GM23338 (cell line): Measurements from ENCODE around the gene ASXL2. TPM values are rescaled to one million over a fixed set of nuclear protein-coding genes. Genes with fewer than 3 reads are reported as not detected.

Experiments used
- ATAC-seq: fragments of 200-7000 bp; cut with Tn5 transposase; 3 replicates; pipeline ENCODE4 v1.9.1; 2020
- DNase-seq: peaks from one replicate; pipeline ENCODE4 v3.0.0-alpha.2; 2015; ENCODE audit warnings: low spot score
- H2AFZ ChIP-seq: fragments of 200-600 bp; sonication (generic); 2 replicates; pipeline ENCODE4 v1.8.0; 2016; ENCODE audit warnings: antibody characterized with exemption, mild to moderate bottlenecking, moderate library complexity
- H3F3A ChIP-seq: fragments of 200-600 bp; sonication (generic); replicated peaks from 2 replicates; pipeline ENCODE4 v1.8.0; 2017; ENCODE audit warnings: antibody characterized with exemption, mixed run types, low read depth
- H3K27ac ChIP-seq: fragments of 200-600 bp; sonication (generic); 2 replicates; pipeline ENCODE4 v1.6.1; 2016; ENCODE audit warnings: low read depth
- H3K27me3 ChIP-seq: fragments of 200-600 bp; sonication (generic); 2 replicates; pipeline ENCODE4 v1.8.0; 2016; ENCODE audit warnings: mild to moderate bottlenecking, mixed run types, moderate library complexity; ENCODE audit not compliant: insufficient read depth
- H3K36me3 ChIP-seq: fragments of 200-600 bp; sonication (generic); 2 replicates; pipeline ENCODE4 v1.8.0; 2016; ENCODE audit warnings: mild to moderate bottlenecking; ENCODE audit not compliant: insufficient read depth
- H3K4me1 ChIP-seq: fragments of 200-600 bp; sonication (generic); 2 replicates; pipeline ENCODE4 v1.8.0; 2016; ENCODE audit warnings: mild to moderate bottlenecking, moderate library complexity; ENCODE audit not compliant: insufficient read depth
- H3K4me2 ChIP-seq: fragments of 200-600 bp; sonication (generic); 2 replicates; pipeline ENCODE4 v1.7.1; 2017; ENCODE audit warnings: mixed run types
- H3K4me3 ChIP-seq: fragments of 200-600 bp; sonication (generic); 2 replicates; pipeline ENCODE4 v1.6.1; 2016; ENCODE audit warnings: mixed run types
- H3K79me2 ChIP-seq: fragments of 200-600 bp; sonication (generic); replicated peaks from 2 replicates; pipeline ENCODE4 v1.8.0; 2017; ENCODE audit warnings: mild to moderate bottlenecking; ENCODE audit not compliant: insufficient read depth
- H3K9me2 ChIP-seq: fragments of 200-600 bp; sonication (generic); 2 replicates; pipeline ENCODE4 v1.8.0; 2017; ENCODE audit not compliant: insufficient read depth
- H4K20me1 ChIP-seq: fragments of 200-600 bp; sonication (generic); replicated peaks from 2 replicates; pipeline ENCODE4 v1.8.0; 2017; ENCODE audit warnings: mild to moderate bottlenecking; ENCODE audit not compliant: insufficient read depth
- H3K27ac Mint-ChIP-seq: 2 replicates; pipeline ENCODE4 v1.8.0; 2020; ENCODE audit warnings: inconsistent platforms, mild to moderate bottlenecking, moderate library complexity, mixed read lengths
- H3K27me3 Mint-ChIP-seq: 3 replicates; pipeline ENCODE4 v1.8.0; 2022; ENCODE audit warnings: low read depth, mild to moderate bottlenecking, moderate library complexity, mixed read lengths, inconsistent platforms; ENCODE audit not compliant: insufficient read depth, poor library complexity
- H3K36me3 Mint-ChIP-seq: 3 replicates; pipeline ENCODE4 v1.8.0; 2021; ENCODE audit warnings: low read depth, mild to moderate bottlenecking, inconsistent platforms, moderate library complexity, mixed read lengths
- H3K4me1 Mint-ChIP-seq: 3 replicates; pipeline ENCODE4 v1.8.0; 2020; ENCODE audit warnings: mild to moderate bottlenecking, inconsistent platforms, mixed read lengths
- H3K4me3 Mint-ChIP-seq: 3 replicates; pipeline ENCODE4 v1.8.0; 2021; ENCODE audit warnings: moderate library complexity, mild to moderate bottlenecking, inconsistent platforms, mixed read lengths
- H3K9me3 Mint-ChIP-seq: 3 replicates; pipeline ENCODE4 v1.8.0; 2020; ENCODE audit warnings: moderate library complexity, mild to moderate bottlenecking, inconsistent platforms, mixed read lengths
- CREB1 ChIP-seq: fragments of 250-450 bp; sonication (Bioruptor Pico); IDR thresholded peaks from 2 replicates; pipeline ENCODE4 v1.5.0; 2020; ENCODE audit warnings: low read depth, mild to moderate bottlenecking, moderate library complexity
- ETS1 ChIP-seq: IDR thresholded peaks from 2 replicates; pipeline ENCODE4 v1.6.1; 2016; ENCODE audit warnings: antibody characterized with exemption
- EZH2 ChIP-seq: fragments of 200-600 bp; sonication (generic); IDR thresholded peaks from one replicate; pipeline ENCODE4 v1.8.0; 2017; ENCODE audit warnings: antibody characterized with exemption, mild to moderate bottlenecking, low read depth; ENCODE audit not compliant: unreplicated experiment
- EZH2phosphoT487 ChIP-seq: fragments of 200-600 bp; sonication (generic); IDR thresholded peaks from one replicate; pipeline ENCODE4 v1.8.1; 2018; ENCODE audit warnings: antibody characterized with exemption; ENCODE audit not compliant: unreplicated experiment
- JUNB ChIP-seq: IDR thresholded peaks from one replicate; pipeline ENCODE4 v1.6.1; 2016; ENCODE audit warnings: antibody characterized with exemption; ENCODE audit not compliant: unreplicated experiment
- NANOG ChIP-seq: IDR thresholded peaks from 2 replicates; pipeline ENCODE4 v1.6.1; 2016; ENCODE audit warnings: antibody characterized with exemption, borderline replicate concordance
- POLR2AphosphoS5 ChIP-seq: IDR thresholded peaks from 2 replicates; pipeline ENCODE4 v1.6.1; 2016; ENCODE audit warnings: antibody characterized with exemption, low read depth
- STAT1 ChIP-seq: IDR thresholded peaks from one replicate; pipeline ENCODE4 v1.6.1; 2016; ENCODE audit warnings: antibody characterized with exemption; ENCODE audit not compliant: unreplicated experiment
- ZNF114 ChIP-seq: fragments of 250-450 bp; sonication (Bioruptor Pico); IDR thresholded peaks from 2 replicates; pipeline ENCODE4 v1.5.0; 2020; ENCODE audit warnings: mild to moderate bottlenecking, moderate library complexity
- ZNF331 ChIP-seq: fragments of 250-450 bp; sonication (Bioruptor Pico); IDR thresholded peaks from 2 replicates; pipeline ENCODE4 v1.5.0; 2020; ENCODE audit warnings: low read depth, mild to moderate bottlenecking, moderate library complexity
- ZNF462 ChIP-seq: fragments of 250-450 bp; sonication (Bioruptor Pico); IDR thresholded peaks from 2 replicates; pipeline ENCODE4 v1.5.0; 2020; ENCODE audit warnings: mild to moderate bottlenecking, moderate library complexity
- polyA plus RNA-seq: library from polyadenylated mRNA; unstranded; fragments of >200 nt; fragmentation: Nextera tagmentation; extraction: Ambion mirVana; gene quantifications from 2 replicates; pipeline ENCODE4 v1.2.1, GENCODE V29; 2016
- total RNA-seq: library from RNA; depleted of rRNA; stranded (reverse); fragments of >200 nt; shearing (Covaris generic); gene quantifications from 2 replicates; pipeline ENCODE4 v1.2.3, GENCODE V29; 2014
- TF ChIP-seq, protein P1 (sequence below), 2 experiments: fragments of 200-600 bp in 1 of 2; sonication (generic) in 1 of 2; conservative IDR thresholded peaks; 2 replicates each; pipeline versions ENCODE4 v1.5.1 to v1.6.1; 2016 to 2017; ENCODE audit warnings: antibody characterized with exemption in 2 of 2, low read depth in 2 of 2, mild to moderate bottlenecking in 2 of 2, moderate library complexity in 1 of 2
- TF ChIP-seq, protein P2 (sequence below): IDR thresholded peaks from one replicate; pipeline ENCODE4 v1.6.1; 2018; ENCODE audit warnings: antibody characterized with exemption; ENCODE audit not compliant: unreplicated experiment

The ASXL2 gene
- total and polyA plus RNA-seq, 2 experiments from 2014 or later = 7.0 to 21.8 TPM

GRCh38 chr2:25797620-25798488 is 80.4 kb downstream of the ASXL2 start:
- DNase-seq (no peak), ATAC-seq (no peak)
- Mint-ChIP-seq H3K27ac (no peak overlapping the region), H3K4me1 (no peaks in the 10 kb centered on the region), H3K4me3 (no peak overlapping the region), H3K36me3 (peaks cover 34% of the 10 kb centered on the region), H3K27me3 (peaks cover 2% of the 10 kb centered on the region), H3K9me3 (no peaks in the 10 kb centered on the region)
- Histone ChIP-seq H3K4me1 (no peaks in the 10 kb centered on the region), H3K27me3 (no peaks in the 10 kb centered on the region), H3K27ac (no peak overlapping the region), H3K36me3 (peaks cover 7% of the 10 kb centered on the region; the same call in 1 of the 2 replicates), H2AFZ (no peak overlapping the region), H3K4me2 (no peak overlapping the region), H3F3A (no peaks in the 10 kb centered on the region), H4K20me1 (no peaks in the 10 kb centered on the region; the same call in 1 of the 2 replicates), H3K9me2 (no peaks in the 10 kb centered on the region), H3K4me3 (no peak overlapping the region), H3K79me2 (0 out of 2 replicates have a peak, but pooled peaks cover 9% of the 10 kb centered on the region)
- TF ChIP-seq, protein P1, sequence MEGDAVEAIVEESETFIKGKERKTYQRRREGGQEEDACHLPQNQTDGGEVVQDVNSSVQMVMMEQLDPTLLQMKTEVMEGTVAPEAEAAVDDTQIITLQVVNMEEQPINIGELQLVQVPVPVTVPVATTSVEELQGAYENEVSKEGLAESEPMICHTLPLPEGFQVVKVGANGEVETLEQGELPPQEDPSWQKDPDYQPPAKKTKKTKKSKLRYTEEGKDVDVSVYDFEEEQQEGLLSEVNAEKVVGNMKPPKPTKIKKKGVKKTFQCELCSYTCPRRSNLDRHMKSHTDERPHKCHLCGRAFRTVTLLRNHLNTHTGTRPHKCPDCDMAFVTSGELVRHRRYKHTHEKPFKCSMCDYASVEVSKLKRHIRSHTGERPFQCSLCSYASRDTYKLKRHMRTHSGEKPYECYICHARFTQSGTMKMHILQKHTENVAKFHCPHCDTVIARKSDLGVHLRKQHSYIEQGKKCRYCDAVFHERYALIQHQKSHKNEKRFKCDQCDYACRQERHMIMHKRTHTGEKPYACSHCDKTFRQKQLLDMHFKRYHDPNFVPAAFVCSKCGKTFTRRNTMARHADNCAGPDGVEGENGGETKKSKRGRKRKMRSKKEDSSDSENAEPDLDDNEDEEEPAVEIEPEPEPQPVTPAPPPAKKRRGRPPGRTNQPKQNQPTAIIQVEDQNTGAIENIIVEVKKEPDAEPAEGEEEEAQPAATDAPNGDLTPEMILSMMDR (conservative IDR thresholded peaks at IDR 0.05; ENCODE audit: low read depth in 2 of 2) = no peak
- TF ChIP-seq STAT1 (no peak), CREB1 (CRISPR knock-in tag) (no peak), NANOG (no peak), EZH2 (no peak), ZNF331 (CRISPR knock-in tag) (no peak), EZH2phosphoT487 (no peak), ZNF114 (CRISPR knock-in tag) (no peak), ETS1 (no peak), JUNB (no peak), ZNF462 (CRISPR knock-in tag) (no peak), POLR2AphosphoS5 (no peak)
- TF ChIP-seq, protein P2, sequence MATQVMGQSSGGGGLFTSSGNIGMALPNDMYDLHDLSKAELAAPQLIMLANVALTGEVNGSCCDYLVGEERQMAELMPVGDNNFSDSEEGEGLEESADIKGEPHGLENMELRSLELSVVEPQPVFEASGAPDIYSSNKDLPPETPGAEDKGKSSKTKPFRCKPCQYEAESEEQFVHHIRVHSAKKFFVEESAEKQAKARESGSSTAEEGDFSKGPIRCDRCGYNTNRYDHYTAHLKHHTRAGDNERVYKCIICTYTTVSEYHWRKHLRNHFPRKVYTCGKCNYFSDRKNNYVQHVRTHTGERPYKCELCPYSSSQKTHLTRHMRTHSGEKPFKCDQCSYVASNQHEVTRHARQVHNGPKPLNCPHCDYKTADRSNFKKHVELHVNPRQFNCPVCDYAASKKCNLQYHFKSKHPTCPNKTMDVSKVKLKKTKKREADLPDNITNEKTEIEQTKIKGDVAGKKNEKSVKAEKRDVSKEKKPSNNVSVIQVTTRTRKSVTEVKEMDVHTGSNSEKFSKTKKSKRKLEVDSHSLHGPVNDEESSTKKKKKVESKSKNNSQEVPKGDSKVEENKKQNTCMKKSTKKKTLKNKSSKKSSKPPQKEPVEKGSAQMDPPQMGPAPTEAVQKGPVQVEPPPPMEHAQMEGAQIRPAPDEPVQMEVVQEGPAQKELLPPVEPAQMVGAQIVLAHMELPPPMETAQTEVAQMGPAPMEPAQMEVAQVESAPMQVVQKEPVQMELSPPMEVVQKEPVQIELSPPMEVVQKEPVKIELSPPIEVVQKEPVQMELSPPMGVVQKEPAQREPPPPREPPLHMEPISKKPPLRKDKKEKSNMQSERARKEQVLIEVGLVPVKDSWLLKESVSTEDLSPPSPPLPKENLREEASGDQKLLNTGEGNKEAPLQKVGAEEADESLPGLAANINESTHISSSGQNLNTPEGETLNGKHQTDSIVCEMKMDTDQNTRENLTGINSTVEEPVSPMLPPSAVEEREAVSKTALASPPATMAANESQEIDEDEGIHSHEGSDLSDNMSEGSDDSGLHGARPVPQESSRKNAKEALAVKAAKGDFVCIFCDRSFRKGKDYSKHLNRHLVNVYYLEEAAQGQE = no peak
